Stimulated activated CD8-positive, alpha-beta memory T cell treated with anti-CD3 and anti-CD28 coated beads, Interleukin-2, amount 100 ng/mL, for 1 hour (primary cell): ENCODE results near the gene SLC12A8.
"Not testable (repeated sequence)": the region's sequence is repeated elsewhere in the genome, so short reads cannot be mapped to it uniquely, and the experiment has no call there.

Experiments used
- DNase-seq, 2 donors: peaks; one replicate each; pipeline ENCODE4 v3.0.0-alpha.2; 2020; ENCODE audit warnings: low read depth in 2 of 2

The SLC12A8 gene

GRCh38 chr3:125112981-125113380, 99.6 kb downstream of the SLC12A8 start:
- DNase-seq, result no peak

DNA sequence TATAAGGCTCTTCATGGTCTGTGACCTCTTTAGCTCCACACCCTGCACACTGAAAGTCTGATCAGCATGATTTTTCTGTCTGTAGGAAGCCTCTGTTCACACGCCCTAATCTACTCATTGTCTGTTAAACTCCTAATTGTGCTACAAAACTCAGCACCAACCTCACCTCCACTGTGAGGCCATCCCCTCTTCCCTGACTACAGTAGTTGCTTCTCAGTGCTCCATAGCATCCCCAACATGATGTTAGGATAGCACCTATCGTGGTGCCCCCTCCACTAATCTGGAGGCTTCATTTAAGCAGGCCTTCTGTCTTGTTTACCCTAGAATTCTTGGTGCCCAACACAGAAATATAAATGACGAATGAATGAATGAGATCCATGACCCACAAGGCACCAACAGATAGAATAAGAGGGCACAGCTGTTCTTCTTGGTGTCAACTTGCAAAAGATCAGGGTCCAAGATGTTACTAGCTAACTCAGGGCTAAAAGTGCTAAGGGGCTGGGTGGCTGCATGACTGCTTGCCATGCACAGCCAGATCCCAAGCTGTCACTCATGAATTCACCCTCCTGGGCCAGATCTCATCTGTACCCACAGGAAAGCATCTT, 101.6 kb downstream of the SLC12A8 start:
- DNase-seq, result no peak

GRCh38 chr3:125110016-125110875, 102.3 kb downstream of the SLC12A8 start:
- no peak for DNase-seq

GRCh38 chr3:125109536-125109925, 103.0 kb downstream of the SLC12A8 start:
- DNase-seq, result no peak

DNA sequence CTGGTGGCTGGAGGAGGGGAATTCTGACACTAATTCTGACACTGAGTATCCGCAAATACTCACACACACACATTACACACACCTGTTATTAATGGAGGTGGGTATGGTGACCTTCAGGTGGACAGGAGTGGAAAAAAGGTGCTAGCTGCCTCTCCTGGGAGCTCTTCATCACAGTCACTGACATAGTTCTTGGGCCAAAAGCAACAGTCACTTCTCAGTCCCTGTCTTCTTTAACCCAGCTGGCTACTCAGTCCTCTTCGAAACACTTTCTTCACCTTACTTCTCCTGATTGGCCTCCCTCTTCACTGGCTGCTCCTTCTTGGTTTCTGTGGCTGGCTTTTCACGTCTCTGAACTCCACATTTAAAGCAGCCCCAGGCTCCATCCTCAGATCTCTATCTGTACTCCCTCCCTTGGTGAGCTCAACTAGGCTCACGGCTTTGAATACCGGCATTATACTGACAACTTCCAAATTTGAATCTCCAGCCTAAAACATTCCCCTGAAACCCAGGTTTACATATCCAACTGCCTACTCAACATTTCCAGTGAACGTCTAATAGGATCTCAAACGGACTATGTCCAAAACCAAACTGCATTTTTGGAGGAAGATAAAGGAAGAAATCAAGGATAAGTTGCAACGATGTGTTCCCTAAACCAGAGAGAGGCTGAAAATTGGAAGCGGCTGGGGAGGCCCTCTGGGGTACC, 103.6 kb downstream of the SLC12A8 start:
- no peak for DNase-seq

GRCh38 chr3:125107861-125108567, 104.5 kb downstream of the SLC12A8 start:
- DNase-seq, result no peak

DNA sequence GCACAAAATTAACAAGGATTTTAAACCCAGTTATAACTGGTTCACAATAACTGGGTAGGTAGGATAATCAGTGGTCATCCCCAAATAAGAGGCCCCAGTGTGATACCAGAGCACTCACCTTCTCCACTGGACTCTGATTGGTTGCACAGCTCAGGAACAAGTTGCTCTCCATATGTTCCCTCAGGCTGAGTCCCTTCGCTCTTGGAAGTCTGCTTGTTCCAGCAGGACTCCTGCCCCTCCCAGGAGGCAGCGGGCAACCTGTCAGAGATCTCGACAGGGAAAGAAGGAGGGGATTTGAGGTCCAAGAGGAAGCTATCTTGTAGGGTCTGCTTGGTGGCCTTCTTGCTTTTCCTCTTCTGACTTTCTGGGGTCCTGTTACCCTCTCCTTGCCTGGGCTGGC, 105.2 kb downstream of the SLC12A8 start:
- no peak for DNase-seq

GRCh38 chr3:125105116-125105515, 107.4 kb downstream of the SLC12A8 start:
- no peak for DNase-seq

- no peak for DNase-seq
Measured at GRCh38 chr3:125104639-125105038, 107.9 kb downstream of the SLC12A8 start.

- DNase-seq, result no peak
Measured at GRCh38 chr3:125103406-125103805, 109.1 kb downstream of the SLC12A8 start.

DNA sequence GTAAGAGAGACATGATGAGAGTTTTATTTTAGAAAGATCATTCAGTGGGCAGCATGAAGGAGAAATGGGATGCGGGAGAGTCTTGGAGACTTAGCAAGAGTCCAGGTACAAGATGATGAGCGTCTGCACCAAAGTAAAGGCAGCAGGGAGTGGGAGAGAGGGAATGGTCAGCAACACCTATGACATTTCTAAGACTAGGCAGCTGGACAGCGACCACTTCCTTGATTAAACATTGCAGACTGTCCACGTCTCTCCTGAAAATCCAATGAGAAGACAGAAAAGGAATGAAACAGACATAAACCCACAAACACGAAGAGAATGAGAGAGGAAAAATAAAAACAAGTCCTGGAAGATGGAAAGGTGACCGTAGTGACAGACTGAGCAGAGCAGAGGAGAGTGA, 110.1 kb downstream of the SLC12A8 start:
- no peak for DNase-seq

GRCh38 chr3:125098611-125099291, 113.8 kb downstream of the SLC12A8 start:
- DNase-seq, result no peak

- no peak for DNase-seq
Measured at GRCh38 chr3:125090649-125091048, 121.9 kb downstream of the SLC12A8 start.

- DNase-seq, result no peak
Measured at GRCh38 chr3:125087768-125088391, 124.7 kb downstream of the SLC12A8 start.

DNA sequence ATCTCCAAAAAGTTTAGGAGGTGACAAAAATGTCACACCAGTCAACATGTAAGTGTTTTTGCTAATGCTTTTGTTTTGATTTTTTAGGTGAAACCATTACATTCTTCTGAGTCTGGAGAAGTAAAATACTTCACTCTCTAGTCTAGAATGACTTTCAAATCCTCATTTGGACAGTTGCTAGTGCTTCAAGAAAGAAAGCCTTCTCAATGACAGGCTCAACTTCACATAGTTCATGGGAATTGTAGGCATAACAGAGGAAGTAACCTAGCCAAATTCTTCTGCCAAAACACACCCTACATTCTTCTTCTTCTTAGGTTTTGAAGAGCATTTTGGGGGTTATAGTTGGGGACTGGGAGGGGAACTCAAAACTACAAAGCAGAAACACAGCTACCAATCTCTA, 127.4 kb downstream of the SLC12A8 start:
- no peak for DNase-seq

DNA sequence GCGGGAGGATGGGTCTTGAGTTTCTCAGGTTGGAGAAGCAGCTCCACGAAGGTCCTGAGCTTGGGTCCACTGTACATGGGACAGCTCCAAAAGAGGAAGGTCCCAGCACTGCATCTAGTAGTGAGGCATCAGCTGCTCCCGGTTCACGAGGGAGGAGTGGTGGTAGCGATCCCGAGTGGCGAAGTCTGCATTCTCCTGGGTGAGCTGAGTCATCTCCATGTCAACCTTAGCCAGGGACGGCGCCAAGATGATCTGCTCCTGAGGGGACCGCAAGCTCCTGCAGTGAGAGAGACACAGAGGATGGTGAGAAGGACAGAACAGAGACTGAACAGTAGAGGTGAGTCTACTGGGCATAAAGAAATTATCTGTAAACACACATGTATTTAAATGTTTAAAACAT, 128.8 kb downstream of the SLC12A8 start:
- DNase-seq, result no peak

DNA sequence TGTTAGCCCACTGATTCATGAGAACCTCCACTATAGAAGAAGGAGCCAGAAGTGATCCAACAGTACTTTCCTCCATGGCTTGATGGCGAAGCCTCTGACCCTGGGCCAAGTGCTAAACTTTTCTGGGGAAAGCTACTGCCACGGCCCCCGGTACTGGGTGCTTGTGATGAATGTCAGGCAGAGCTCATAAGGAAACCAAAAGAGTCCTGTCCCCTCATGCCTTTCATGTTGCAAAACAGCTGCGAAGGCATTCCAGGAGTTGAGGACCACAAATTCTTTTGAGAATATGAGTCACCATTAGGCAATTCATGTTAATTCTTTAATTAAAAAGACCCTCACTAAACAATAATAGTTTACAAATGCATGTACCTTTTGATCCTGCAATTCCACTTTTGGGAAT, 130.2 kb downstream of the SLC12A8 start:
- not testable (repeated sequence) for DNase-seq

DNA sequence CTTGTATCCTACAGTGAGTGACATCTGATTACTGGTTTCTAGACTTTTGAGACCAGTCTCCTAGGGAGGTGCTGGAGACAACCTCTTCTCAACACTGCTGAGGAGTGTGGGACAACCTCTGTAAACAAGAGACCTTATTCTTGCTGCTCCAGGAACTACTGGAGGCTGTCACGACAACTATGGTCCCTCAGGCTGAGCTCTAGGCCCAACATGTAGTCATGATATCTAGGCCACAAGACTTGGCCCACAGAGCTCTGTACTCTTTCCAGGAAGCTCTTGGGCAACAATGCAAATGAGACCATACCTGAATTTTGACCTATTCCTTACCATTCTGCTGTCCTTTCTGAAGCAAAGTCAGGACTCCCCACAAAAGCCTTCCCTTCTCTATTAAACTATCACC, 132.5 kb downstream of the SLC12A8 start:
- DNase-seq, result no peak

DNA sequence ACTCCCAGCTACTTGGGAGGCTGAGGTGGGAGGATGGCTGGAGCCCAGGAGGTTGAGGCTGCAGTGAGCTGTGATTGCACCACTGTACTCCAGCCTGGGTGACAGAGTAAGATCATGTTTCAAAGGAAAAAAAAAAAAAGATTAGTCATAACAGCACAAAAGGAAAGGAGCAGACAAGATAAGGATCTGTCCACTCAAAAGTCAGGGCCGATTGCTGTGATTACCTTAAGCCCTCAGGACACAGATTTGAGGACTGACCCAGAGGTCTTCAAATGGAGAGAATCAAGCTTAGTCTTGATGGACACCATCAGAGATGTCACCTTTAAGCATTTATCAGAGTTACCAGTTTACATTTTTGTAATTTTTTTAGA, 132.9 kb downstream of the SLC12A8 start:
- no peak for DNase-seq

DNA sequence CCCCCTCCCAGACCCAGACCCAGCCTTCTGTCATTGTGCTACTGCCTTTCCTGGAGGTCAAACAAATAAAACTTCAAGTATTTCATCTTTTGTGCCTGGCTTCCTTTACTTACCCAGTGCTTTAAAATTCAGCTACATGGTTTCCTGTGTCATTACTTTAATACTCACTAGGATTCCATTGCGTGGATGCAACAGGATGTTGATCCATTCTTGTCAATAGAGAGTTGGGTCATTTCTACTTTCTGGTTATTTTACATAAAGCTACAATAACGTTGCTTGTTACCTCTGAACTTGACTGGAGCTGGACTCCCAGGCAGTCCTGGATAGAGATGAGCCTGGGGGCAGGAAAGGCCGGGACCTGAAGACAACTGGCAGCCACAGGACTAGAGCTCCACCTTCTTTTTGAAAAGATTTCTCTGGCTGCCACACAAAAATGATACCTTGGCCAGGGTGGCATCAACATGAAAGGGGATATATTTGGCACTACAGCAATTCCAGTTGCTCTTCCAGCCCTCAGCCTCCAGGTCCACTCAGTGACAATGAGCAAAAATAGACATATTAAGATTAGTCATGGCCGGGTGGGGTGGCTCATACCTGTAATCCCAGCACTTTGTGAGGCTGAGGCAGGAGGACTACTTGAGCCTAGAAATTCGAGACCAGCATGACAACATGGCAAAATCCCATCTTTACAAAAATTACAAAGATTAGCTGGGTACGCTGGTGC, 133.4 kb downstream of the SLC12A8 start:
- no peak for DNase-seq

GRCh38 chr3:125077864-125078263, 134.7 kb downstream of the SLC12A8 start:
- no peak for DNase-seq
